ENCODE results near the gene MTFR1L.

Gene MTFR1L

GRCh38 chr1:25808481-25809244 is 11.1 kb upstream of the MTFR1L start:
- H3K4me3 ChIP-seq (ENCODE audit: low read length) = no peak overlapping the region
- TF ChIP-seq ZNF274 (IDR thresholded peaks at IDR 0.05; ENCODE audit: low read depth, low read length) = no peak

GRCh38 chr1:25809283-25809926 is 10.3 kb upstream of the MTFR1L start:
- H3K4me3 ChIP-seq (ENCODE audit: low read length) = no peak overlapping the region
- no peak for TF ChIP-seq ZNF274 (IDR thresholded peaks at IDR 0.05; ENCODE audit: low read depth, low read length)

- H3K4me3 ChIP-seq (ENCODE audit: low read length) = no peak overlapping the region
- TF ChIP-seq ZNF274 (IDR thresholded peaks at IDR 0.05; ENCODE audit: low read depth, low read length) = no peak
Observed at GRCh38 chr1:25809929-25810328, 9.8 kb upstream of the MTFR1L start.

DNA sequence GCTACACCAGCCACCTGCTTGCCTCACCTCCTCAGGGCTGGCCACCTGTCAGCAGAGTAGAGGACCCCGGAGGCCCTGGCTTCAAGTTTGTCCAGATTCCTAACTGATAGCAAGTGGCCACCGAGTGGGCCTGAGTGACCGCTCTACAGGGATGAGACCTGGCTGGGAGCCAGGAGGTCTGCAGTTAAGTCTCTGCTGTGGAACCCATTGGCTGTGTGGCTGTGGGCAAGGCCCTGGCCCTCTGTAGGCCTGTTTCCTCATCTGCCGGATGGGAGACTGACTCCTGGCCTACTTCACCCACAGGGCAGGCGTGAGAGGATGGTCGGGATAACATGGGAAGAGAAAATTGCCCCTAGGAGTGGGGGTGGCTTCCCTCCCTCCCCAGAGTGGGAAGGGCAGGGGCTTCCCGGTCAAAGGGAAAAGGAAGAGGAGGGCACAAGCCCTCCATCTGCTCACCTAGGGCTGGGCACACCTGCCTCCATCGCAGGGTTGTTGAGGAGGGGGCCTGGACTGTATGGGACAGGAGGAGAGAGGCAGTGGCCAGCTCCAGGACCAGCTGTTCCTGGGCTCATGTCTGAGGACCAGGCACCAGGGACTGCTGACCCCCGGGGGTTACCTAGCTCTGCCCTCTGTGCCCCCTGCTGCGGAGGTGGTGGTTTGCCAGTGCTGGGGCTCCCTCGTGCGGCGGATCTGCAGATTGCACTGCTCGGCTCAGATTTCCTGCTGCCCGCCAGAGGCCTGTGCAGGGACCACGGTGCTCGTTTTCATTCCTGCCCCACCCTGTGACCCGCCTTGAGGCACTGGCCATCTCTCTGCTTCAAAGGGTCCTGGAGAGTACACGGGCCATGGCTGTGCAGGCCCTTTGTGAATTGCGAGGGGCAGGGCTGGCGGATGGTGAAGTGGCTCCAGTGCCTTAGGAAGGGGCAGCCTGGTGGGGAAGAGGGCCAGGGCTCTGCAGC is 9.1 kb upstream of the MTFR1L start:
- no peak for TF ChIP-seq ZNF274 (IDR thresholded peaks at IDR 0.05; ENCODE audit: low read depth, low read length)
- H3K4me3 ChIP-seq (ENCODE audit: low read length) = no peak overlapping the region

DNA sequence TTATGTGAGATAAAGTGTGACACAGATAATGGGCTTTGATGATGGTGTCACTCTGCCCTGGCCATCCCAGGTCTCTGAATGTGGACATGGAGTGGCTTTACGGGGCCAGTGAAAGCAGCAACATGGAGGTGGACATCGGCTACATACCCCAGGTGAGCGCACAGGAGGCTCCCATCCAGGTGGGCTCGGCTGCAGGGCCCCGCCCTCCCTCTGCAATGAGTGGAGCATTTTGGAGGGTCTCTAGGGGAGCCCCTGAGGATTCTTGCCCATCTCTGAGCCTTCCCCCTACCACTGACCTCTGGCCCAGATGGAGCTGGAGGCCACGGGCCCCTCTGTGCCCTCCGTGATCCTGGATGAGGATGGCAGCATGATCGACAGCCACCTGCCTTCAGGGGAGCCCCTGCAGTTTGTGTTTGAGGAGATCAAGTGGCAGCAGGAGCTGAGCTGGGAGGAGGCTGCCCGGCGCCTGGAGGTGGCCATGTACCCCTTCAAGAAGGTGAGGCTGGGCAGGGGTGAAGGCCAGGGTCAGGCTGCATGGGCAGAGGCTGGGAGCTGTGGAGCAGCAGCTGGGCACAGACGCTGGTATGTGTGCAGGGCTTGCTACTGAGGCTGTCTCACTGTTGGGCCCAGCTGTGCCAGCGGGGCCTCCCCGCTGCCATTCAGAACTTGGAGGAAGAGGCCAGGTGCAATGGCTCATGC is 8.2 kb upstream of the MTFR1L start:
- no peak for TF ChIP-seq ZNF274 (IDR thresholded peaks at IDR 0.05; ENCODE audit: low read depth, low read length)
- H3K4me3 ChIP-seq (ENCODE audit: low read length) = no peak overlapping the region

DNA sequence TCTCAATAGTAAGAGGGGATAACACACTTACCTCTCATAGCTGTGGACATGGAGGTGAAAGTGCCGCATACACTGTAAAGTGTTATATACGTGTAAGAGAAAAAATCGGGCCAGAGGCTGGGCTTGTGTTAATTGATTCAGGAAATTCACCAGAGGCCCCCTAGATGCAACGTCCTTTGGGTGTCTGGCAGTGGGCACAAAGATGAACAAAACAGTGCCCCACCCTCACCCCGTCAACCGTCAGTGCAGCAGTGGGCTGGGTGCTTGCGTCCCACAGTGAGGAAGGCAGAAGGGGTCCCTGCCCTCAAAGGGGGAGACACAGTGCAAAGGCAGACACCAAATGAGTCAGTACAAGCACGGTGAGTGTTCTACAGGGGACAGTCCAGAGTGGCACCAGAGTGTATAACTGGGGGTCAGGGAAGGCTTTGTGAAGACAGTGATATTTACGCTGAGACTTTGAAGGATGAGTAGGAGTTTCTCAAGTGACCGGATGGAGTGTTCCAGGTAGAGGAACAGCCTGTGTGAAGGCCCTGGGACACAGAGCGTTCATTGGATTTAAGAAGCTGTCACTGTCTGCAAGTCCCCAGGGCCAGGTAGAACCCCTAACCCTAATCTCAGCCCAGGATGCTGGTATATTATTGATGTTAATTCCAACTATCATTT is 6.6 kb upstream of the MTFR1L start:
- no peak overlapping the region for H3K4me3 ChIP-seq (ENCODE audit: low read length)
- no peak for TF ChIP-seq ZNF274 (IDR thresholded peaks at IDR 0.05; ENCODE audit: low read depth, low read length)

GRCh38 chr1:25813734-25814471 is 5.9 kb upstream of the MTFR1L start:
- H3K4me3 ChIP-seq (ENCODE audit: low read length) = no peak overlapping the region
- no peak for TF ChIP-seq ZNF274 (IDR thresholded peaks at IDR 0.05; ENCODE audit: low read depth, low read length)

GRCh38 chr1:25814549-25815087 is 5.1 kb upstream of the MTFR1L start:
- H3K4me3 ChIP-seq (ENCODE audit: low read length) = no peak overlapping the region
- no peak for TF ChIP-seq ZNF274 (IDR thresholded peaks at IDR 0.05; ENCODE audit: low read depth, low read length)

DNA sequence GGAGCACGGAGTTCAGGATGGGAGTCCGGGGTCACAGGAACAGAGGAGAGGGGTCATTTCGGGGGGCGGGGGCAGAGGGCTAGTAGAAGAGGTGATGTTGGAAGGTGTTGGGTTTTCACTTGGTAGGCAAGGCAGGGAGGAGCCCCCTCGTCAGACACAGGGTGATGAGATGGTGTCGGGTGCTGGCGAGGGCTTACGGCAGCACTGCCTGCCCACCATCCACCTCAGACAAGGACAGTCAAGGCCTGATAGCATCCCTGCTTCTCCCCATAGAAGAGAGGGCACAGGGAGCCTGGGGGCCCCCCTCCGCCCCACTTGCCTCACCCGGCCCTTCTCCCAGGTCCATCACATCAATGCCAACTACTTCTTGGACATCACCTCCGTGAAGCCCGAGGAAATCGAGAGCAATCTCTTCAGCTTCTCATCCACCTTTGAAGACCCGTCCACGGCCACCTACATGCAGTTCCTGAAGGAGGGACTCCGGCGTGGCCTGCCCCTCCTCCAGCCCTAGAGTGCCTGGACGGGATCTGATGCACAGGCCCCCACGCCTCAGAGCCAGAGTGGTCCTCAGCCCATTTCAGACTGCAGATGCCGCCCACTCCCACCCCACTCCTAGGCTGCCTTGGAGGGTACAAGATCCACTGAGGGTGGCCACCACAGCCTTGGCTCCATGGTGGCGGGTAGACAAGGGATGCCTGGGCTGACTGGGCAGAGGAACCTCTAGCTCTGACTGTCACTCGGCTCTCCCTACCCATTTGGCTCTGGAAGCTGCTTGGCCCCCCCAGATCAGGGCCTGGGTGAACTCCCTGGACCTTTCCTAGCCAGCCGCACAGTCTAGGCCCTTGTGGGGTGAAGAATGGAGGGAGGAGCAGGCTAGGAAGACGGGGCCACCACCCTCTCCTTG is 4.3 kb upstream of the MTFR1L start:
- TF ChIP-seq ZNF274 (IDR thresholded peaks at IDR 0.05; ENCODE audit: low read depth, low read length) = no peak
- no peak overlapping the region for H3K4me3 ChIP-seq (ENCODE audit: low read length)

GRCh38 chr1:25816112-25816718 is 3.5 kb upstream of the MTFR1L start:
- TF ChIP-seq ZNF274 (IDR thresholded peaks at IDR 0.05; ENCODE audit: low read depth, low read length) = no peak

DNA sequence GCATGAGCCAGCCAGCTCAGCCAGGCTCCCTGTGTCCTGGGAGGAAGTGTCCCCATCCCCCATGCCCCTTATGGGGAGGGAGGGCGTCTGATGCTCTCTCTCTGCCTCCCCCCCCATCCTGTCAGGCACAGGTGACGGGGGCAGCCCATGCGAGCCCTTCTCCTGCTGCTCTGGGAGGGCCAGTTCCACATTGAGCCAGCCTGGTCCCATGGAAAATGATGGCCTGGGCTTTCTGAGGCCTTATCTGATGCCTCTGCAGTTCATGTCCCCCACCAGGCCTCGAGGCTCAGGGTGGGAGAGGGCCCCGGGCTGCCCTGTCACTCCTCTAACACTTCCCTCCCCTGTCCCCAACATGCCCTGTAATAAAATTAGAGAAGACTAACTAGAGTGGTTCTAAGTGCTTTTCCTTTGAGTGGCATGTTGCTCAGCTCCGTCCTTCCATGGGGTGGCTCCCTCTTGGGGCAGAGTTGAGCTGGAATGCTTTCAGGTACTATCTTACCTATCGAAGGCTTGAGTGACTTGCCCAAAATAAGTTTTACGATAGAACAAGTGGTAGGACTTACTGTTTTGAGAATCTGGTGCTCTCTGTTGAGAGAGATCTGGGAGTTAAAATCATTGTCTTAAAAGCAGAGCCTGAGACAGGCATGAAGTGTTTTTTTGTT is 1.8 kb upstream of the MTFR1L start:
- H3K4me3 ChIP-seq (ENCODE audit: low read length) = no peak overlapping the region
- no peak for TF ChIP-seq ZNF274 (IDR thresholded peaks at IDR 0.05; ENCODE audit: low read depth, low read length)

More at GRCh38 chr1:25816112-25816718, 3.5 kb upstream of the MTFR1L start:
- H3K4me3 ChIP-seq (ENCODE audit: low read length) = no peak overlapping the region

All from GM08714 (cell line).